Activated CD4-positive, alpha-beta memory T cell treated with anti-CD3 and anti-CD28 coated beads for 36 hours (primary cell): Measurements from ENCODE around the gene CHIT1. TPM values are rescaled to one million over a fixed set of nuclear protein-coding genes. Genes with fewer than 3 reads are reported as not detected.
"Not testable (repeated sequence)": the region's sequence is repeated elsewhere in the genome, so short reads cannot be mapped to it uniquely, and the experiment has no call there.

Source experiments
- CTCF ChIA-PET: fragments of 350-600 bp; sonication (Branson Sonifier 250); formaldehyde crosslinking; loops from one replicate; lab custom pipeline; 2021; ENCODE audit warnings: antibody characterized with exemption, inconsistent platforms; lab: Charles Lee
- POLR2A ChIA-PET: fragments of 350-600 bp; sonication (Branson Sonifier 250); formaldehyde crosslinking; loops from one replicate; lab custom pipeline; 2021; ENCODE audit warnings: antibody characterized with exemption; lab: Charles Lee
- DNase-seq: peaks from one replicate; pipeline ENCODE4 v3.0.0-alpha.2; 2020
- H3K27ac Mint-ChIP-seq: one replicate; pipeline ENCODE4 v1.8.0; 2021; ENCODE audit warnings: mixed read lengths
- H3K27me3 Mint-ChIP-seq: one replicate; pipeline ENCODE4 v1.8.0; 2021; ENCODE audit warnings: mixed read lengths
- H3K36me3 Mint-ChIP-seq: one replicate; pipeline ENCODE4 v1.8.0; 2021; ENCODE audit warnings: mixed read lengths
- H3K4me1 Mint-ChIP-seq: one replicate; pipeline ENCODE4 v1.8.0; 2021; ENCODE audit warnings: low read depth, mixed read lengths
- H3K4me3 Mint-ChIP-seq: one replicate; pipeline ENCODE4 v1.8.0; 2021; ENCODE audit warnings: mild to moderate bottlenecking, mixed read lengths
- H3K9me3 Mint-ChIP-seq: one replicate; pipeline ENCODE4 v1.8.0; 2021; ENCODE audit warnings: mixed read lengths
- intact Hi-C: fragments of 100-400 bp; cut with micrococcal nuclease; formaldehyde crosslinking; loops from one replicate; pipeline ENCODE4 v1.15.1; 2023
- total RNA-seq, 2 experiments: library from RNA; stranded (reverse); gene quantifications; one replicate each; pipeline ENCODE4 v1.2.3, GENCODE V29; 2021

CHIT1 gene
- total RNA-seq, 2 experiments from 2014 or later, result 0.19 to 0.53 TPM

DNA sequence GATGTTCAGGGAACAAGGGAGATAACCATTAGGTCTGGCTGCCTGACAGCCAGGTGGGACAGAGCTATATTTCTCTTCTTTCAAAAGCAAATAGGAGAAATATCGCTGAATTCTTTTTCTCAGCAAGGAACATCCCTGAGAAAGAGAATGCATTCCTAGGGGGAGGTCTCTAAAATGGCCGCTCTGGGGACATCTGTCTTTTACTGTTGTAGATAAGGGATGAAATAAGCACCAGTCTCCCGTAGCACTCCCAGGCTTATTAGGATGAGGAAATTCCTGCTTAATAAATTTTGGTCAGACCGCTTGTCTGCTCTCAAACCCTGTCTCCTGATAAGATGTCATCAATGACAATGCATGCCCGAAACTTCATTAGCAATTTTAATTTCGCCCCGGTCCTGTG is 5.4 kb upstream of the CHIT1 start:
- Mint-ChIP-seq H3K9me3 (peaks cover 24% of the 10 kb centered on the region), H3K27me3 (peaks cover 10% of the 10 kb centered on the region)
- H3K27ac Mint-ChIP-seq, POLR2A ChIA-PET, H3K4me3 Mint-ChIP-seq, H3K36me3 Mint-ChIP-seq, intact Hi-C loops, DNase-seq, H3K4me1 Mint-ChIP-seq: not testable (repeated sequence)
- CTCF ChIA-PET, result interaction anchor here (1.9 kb wide), 1 partner anchor 32 kb away, joined by 5 read pairs; no protein-coding TSS in a partner anchor

- Mint-ChIP-seq H3K9me3 (peaks cover 2% of the 10 kb centered on the region), H3K27ac (no peak overlapping the region), H3K36me3 (no peaks in the 10 kb centered on the region), H3K27me3 (peaks cover 12% of the 10 kb centered on the region), H3K4me1 (no peaks in the 10 kb centered on the region), H3K4me3 (no peak overlapping the region)
- no peak for DNase-seq
- CTCF ChIA-PET, result interaction anchor here (0.6 kb wide), 1 partner anchor 189 kb away, joined by 3 read pairs; no protein-coding TSS in a partner anchor
- POLR2A ChIA-PET, result no interaction called here
- intact Hi-C loops, result no loop called here
Measured at GRCh38 chr1:203228670-203229069, 803 bp downstream of the CHIT1 start.

GRCh38 chr1:203227371-203228083 is 1.9 kb downstream of the CHIT1 start:
- ChIA-PET CTCF (interaction anchor here (2.0 kb wide), 1 partner anchor 12 kb away, joined by 12 read pairs; no protein-coding TSS in a partner anchor), POLR2A (no interaction called here)
- no peak overlapping the region for H3K4me3 Mint-ChIP-seq
- H3K27ac Mint-ChIP-seq, result no peak overlapping the region
- no peak for DNase-seq
- no peaks in the 10 kb centered on the region for H3K9me3 Mint-ChIP-seq
- no peaks in the 10 kb centered on the region for H3K4me1 Mint-ChIP-seq
- peaks cover 12% of the 10 kb centered on the region for H3K27me3 Mint-ChIP-seq
- no peaks in the 10 kb centered on the region for H3K36me3 Mint-ChIP-seq
- intact Hi-C loops, result no loop called here

DNA sequence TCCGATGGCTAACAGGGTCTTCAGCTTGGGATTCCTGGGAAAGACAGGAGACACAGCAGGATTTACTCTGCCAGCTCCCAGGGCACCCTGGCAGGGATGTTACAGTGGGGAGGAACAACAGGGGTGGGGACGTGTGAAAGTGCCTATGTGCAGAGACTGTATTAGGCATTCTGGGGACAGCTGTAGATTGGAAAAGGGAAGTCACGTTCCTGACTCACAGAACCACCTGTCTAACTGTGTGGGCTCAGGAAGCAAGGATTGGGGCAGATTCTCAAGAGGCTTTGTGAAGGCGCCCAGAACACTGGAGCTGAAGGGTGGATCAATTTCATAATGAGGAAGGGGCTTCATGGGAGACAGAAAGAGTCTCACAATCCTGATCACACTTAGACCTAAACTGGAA is 4.4 kb downstream of the CHIT1 start:
- Mint-ChIP-seq H3K36me3 (no peaks in the 10 kb centered on the region), H3K4me3 (no peak overlapping the region), H3K27ac (no peak overlapping the region), H3K9me3 (no peaks in the 10 kb centered on the region), H3K4me1 (no peaks in the 10 kb centered on the region), H3K27me3 (peaks cover 5% of the 10 kb centered on the region)
- intact Hi-C loops, result no loop called here
- no peak for DNase-seq
- ChIA-PET POLR2A (no interaction called here), CTCF (interaction anchor here (1.9 to 2.6 kb wide), 2 partner anchors 10 to 185 kb away, joined by 7 to 10 read pairs; no protein-coding TSS in a partner anchor)

GRCh38 chr1:203223012-203223775 is 6.3 kb downstream of the CHIT1 start:
- POLR2A ChIA-PET, result no interaction called here
- no peaks in the 10 kb centered on the region for H3K36me3 Mint-ChIP-seq
- no peaks in the 10 kb centered on the region for H3K9me3 Mint-ChIP-seq
- intact Hi-C loops, result no loop called here
- no peaks in the 10 kb centered on the region for H3K4me1 Mint-ChIP-seq
- DNase-seq, result no peak
- no peak overlapping the region for H3K27ac Mint-ChIP-seq
- peaks cover 5% of the 10 kb centered on the region for H3K27me3 Mint-ChIP-seq
- no peak overlapping the region for H3K4me3 Mint-ChIP-seq
- CTCF ChIA-PET, result interaction anchor here (1.2 to 1.9 kb wide), 2 partner anchors 8 to 13 kb away, joined by 3 to 7 read pairs; no protein-coding TSS in a partner anchor

DNA sequence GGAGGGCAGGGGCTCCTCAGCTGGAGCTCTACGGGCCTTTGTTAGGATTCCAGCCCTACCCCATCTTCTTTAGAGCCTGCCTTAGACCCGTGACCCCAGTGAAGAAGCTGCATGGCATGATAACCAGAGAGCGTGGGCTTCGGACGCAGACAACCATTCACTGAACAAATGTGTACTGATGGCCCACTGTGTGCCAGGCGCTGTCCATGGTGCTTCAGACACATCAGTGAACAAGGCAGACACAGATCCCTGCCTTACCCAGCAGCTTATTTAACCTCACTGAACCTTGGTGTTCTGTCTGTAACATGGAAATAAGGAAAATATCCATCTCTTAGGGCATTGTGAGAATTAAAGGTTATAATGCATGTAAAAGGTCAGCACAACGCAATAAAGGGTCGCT is 9.5 kb downstream of the CHIT1 start:
- Mint-ChIP-seq H3K9me3 (no peaks in the 10 kb centered on the region), H3K27me3 (peaks cover 8% of the 10 kb centered on the region), H3K27ac (no peak overlapping the region), H3K4me1 (no peaks in the 10 kb centered on the region), H3K4me3 (no peak overlapping the region), H3K36me3 (no peaks in the 10 kb centered on the region)
- CTCF ChIA-PET, result interaction anchor here (1.0 to 13.4 kb wide), 2 partner anchors 48 to 181 kb away, joined by 3 to 248 read pairs; no protein-coding TSS in a partner anchor
- intact Hi-C loops, result loop anchor here (5.0 kb wide), 1 partner anchor 48 kb away; no protein-coding TSS in a partner anchor
- POLR2A ChIA-PET, result no interaction called here
- no peak for DNase-seq

- H3K27ac Mint-ChIP-seq, result no peak overlapping the region
- no peaks in the 10 kb centered on the region for H3K36me3 Mint-ChIP-seq
- DNase-seq, result no peak
- no peaks in the 10 kb centered on the region for H3K4me1 Mint-ChIP-seq
- intact Hi-C loops, result loop anchor here (5.0 kb wide), 1 partner anchor 47 kb away; no protein-coding TSS in a partner anchor
- H3K27me3 Mint-ChIP-seq, result peaks cover 8% of the 10 kb centered on the region
- CTCF ChIA-PET, result interaction anchor here (13.4 kb wide), 1 partner anchor 180 kb away, joined by 248 read pairs; no protein-coding TSS in a partner anchor
- no peaks in the 10 kb centered on the region for H3K9me3 Mint-ChIP-seq
- POLR2A ChIA-PET, result no interaction called here
- no peak overlapping the region for H3K4me3 Mint-ChIP-seq
Measured at GRCh38 chr1:203219171-203219570, 10.3 kb downstream of the CHIT1 start.

GRCh38 chr1:203217668-203218067 is 11.8 kb downstream of the CHIT1 start:
- intact Hi-C loops, result loop anchor here (2.0 to 5.0 kb wide), 2 partner anchors 45 to 99 kb away; no protein-coding TSS in a partner anchor
- Mint-ChIP-seq H3K36me3 (no peaks in the 10 kb centered on the region), H3K27me3 (peaks cover 8% of the 10 kb centered on the region), H3K27ac (no peak overlapping the region), H3K4me1 (no peaks in the 10 kb centered on the region), H3K9me3 (no peaks in the 10 kb centered on the region), H3K4me3 (no peak overlapping the region)
- no peak for DNase-seq
- ChIA-PET CTCF (interaction anchor here (0.9 to 13.4 kb wide), 7 partner anchors 42 to 187 kb away, joined by 3 to 248 read pairs (median 16); partner anchors contain the start of gene MYBPH), POLR2A (no interaction called here)

- Mint-ChIP-seq H3K36me3 (no peaks in the 10 kb centered on the region), H3K9me3 (no peaks in the 10 kb centered on the region), H3K27me3 (peaks cover 8% of the 10 kb centered on the region), H3K4me1 (no peaks in the 10 kb centered on the region), H3K27ac (no peak overlapping the region), H3K4me3 (no peak overlapping the region)
- ChIA-PET POLR2A (no interaction called here), CTCF (interaction anchor here (0.9 to 13.4 kb wide), 11 partner anchors 11 to 271 kb away, joined by 3 to 248 read pairs (median 14); partner anchors contain the start of gene MYBPH)
- DNase-seq, result no peak
- intact Hi-C loops, result loop anchor here (2.0 to 5.0 kb wide), 2 partner anchors 45 to 98 kb away; no protein-coding TSS in a partner anchor
Measured at GRCh38 chr1:203217139-203217655, 12.3 kb downstream of the CHIT1 start.

DNA sequence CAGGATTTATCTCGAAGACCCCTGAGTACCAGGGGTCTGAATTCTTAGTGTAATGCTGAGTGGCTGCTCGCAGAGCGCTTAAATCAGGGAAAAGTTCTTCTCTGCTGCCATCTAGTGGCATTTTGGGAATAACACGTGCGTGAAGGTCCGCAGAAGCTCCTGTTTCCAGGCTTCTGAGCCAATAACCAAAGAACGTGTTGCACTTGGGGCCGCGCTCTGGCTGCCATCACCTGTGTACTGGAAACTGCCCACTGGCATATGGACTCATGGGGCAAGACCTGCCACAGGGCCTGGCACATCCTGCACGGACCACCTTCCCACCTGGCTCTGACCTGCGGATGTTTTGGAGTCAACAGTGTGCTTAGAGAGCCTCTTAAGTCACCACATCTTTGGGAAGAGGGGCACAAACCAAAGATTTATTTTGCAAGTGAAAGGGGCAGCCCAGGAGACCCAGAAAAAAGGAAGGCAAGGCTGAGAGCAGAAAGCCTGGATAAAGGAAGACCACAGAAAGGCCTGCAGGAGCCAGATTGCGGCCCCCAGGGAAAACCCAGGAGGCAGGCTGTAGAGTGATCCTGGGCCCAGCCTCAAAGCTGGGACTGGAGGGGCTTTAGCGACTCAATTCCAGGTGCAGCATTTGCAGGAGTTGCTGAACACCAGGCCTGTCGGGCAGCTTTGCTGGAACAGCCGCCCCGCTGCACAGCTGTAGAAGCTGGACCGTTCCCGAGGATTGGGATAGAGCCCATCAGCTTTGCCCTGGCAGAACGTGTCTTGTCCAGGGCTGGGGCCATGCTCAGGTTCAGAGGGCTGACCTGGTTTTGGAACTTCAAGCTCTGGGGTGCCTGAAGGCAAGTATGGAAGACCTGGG is 13.0 kb downstream of the CHIT1 start:
- Mint-ChIP-seq H3K36me3 (no peaks in the 10 kb centered on the region), H3K4me3 (no peak overlapping the region), H3K4me1 (no peaks in the 10 kb centered on the region), H3K27me3 (peaks cover 8% of the 10 kb centered on the region), H3K9me3 (no peaks in the 10 kb centered on the region), H3K27ac (no peak overlapping the region)
- peak; percentile 56 for DNase-seq
- intact Hi-C loops, result loop anchor here (1.0 to 5.0 kb wide), 3 partner anchors 44 to 177 kb away; no protein-coding TSS in a partner anchor
- ChIA-PET CTCF (interaction anchor here (0.5 to 13.4 kb wide), 41 partner anchors 8 to 390 kb away, joined by 3 to 248 read pairs (median 4); no protein-coding TSS in a partner anchor), POLR2A (no interaction called here)

DNA sequence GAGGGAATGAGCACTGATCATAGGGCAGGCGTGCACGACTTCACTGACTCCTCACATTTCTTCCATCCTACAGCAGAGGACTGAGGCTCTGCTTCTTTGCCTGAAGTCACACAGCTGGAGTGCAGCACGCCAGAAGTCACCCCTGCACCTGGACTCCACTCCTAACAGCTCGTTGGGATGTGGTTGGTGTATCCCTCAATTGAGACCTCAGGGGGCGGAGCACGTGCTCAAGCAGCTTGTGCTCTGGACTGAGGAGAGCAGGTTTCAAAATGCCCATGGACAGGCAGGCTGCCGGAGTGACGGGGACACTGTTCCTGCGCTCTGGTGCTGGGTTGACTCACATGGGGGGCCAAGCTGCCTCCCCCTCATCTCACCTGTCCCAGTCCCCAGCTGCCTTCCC is 13.9 kb downstream of the CHIT1 start:
- intact Hi-C loops, result loop anchor here (5.0 kb wide), 1 partner anchor 43 kb away; no protein-coding TSS in a partner anchor
- no peak for DNase-seq
- Mint-ChIP-seq H3K4me1 (no peaks in the 10 kb centered on the region), H3K4me3 (no peak overlapping the region), H3K36me3 (no peaks in the 10 kb centered on the region), H3K9me3 (no peaks in the 10 kb centered on the region), H3K27ac (no peak overlapping the region), H3K27me3 (peaks cover 8% of the 10 kb centered on the region)
- CTCF ChIA-PET, result interaction anchor here (0.8 to 13.4 kb wide), 33 partner anchors 8 to 312 kb away, joined by 3 to 248 read pairs (median 4); no protein-coding TSS in a partner anchor
- POLR2A ChIA-PET, result no interaction called here
